SK-N-SH (cell line): ENCODE results near the gene GNAL. TPM values are rescaled to one million over a fixed set of nuclear protein-coding genes. Genes with fewer than 3 reads are reported as not detected.
A peak's percentile ranks its signal among the peaks of the same experiment; 100 is the strongest.

Experiments used
- CTCF ChIA-PET: fragments of 300-600, 350-600 bp; formaldehyde crosslinking; extraction: SDS; loops from one replicate; lab custom pipeline; 2021; lab: Yijun Ruan, JAX
- POLR2A ChIA-PET: fragments of 350-600 bp; sonication (Branson Sonifier 250); formaldehyde crosslinking; extraction: SDS; loops from one replicate; lab custom pipeline; 2020; ENCODE audit warnings: antibody characterized with exemption, inconsistent platforms; lab: Yijun Ruan, JAX
- DNase-seq: peaks from one replicate; pipeline ENCODE4 v3.0.0; 2012
- H2AFZ ChIP-seq: fragments of 200-600 bp; sonication (generic); 2 replicates; pipeline ENCODE4 v1.8.1; 2016; ENCODE audit warnings: antibody characterized with exemption, mild to moderate bottlenecking, low read depth
- H3F3A ChIP-seq: fragments of 200-600 bp; sonication (generic); replicated peaks from 2 replicates; pipeline ENCODE3; 2016; ENCODE audit warnings: antibody characterized with exemption, mild to moderate bottlenecking; ENCODE audit not compliant: insufficient read depth
- H3K27ac ChIP-seq, 2 experiments: fragments of 200-500 bp in 1 of 2; fragments of 200-600 bp in 1 of 2; sonication (Bioruptor generic) in 1 of 2; sonication (generic), shearing (Covaris generic) in 1 of 2; 2 replicates each; pipeline versions ENCODE4 v1.5.1 to v1.6.1; 2014 to 2016; ENCODE audit warnings: low read depth in 2 of 2, inconsistent platforms in 1 of 2, low read length in 1 of 2, mild to moderate bottlenecking in 1 of 2, mixed read lengths in 1 of 2
- H3K27me3 ChIP-seq: fragments of 200-600 bp; sonication (generic), shearing (Covaris generic); 2 replicates; pipeline ENCODE4 v1.6.1; 2016; ENCODE audit warnings: mixed run types; ENCODE audit not compliant: insufficient read depth
- H3K36me3 ChIP-seq, 2 experiments: fragments of 200-500 bp in 1 of 2; fragments of 200-600 bp in 1 of 2; sonication (Bioruptor generic) in 1 of 2; sonication (generic) in 1 of 2; replicated peaks in 1 of 2; 2 replicates each; pipeline versions ENCODE3 to v1.5.1; 2014 to 2016; ENCODE audit warnings: low read length in 1 of 2, mild to moderate bottlenecking in 1 of 2; ENCODE audit not compliant: insufficient read depth in 2 of 2, control insufficient read depth in 1 of 2
- H3K4me1 ChIP-seq, 2 experiments: fragments of 200-500 bp in 1 of 2; fragments of 200-600 bp in 1 of 2; sonication (Bioruptor generic) in 1 of 2; sonication (generic), shearing (Covaris generic) in 1 of 2; 2 replicates each; pipeline versions ENCODE4 v1.5.1 to v1.6.1; 2014 to 2016; ENCODE audit warnings: low read depth in 1 of 2, low read length in 1 of 2, mixed run types in 1 of 2; ENCODE audit not compliant: insufficient read depth in 2 of 2, control insufficient read depth in 1 of 2
- H3K4me2 ChIP-seq: fragments of 200-600 bp; sonication (generic), shearing (Covaris generic); 2 replicates; pipeline ENCODE4 v1.6.1; 2017; ENCODE audit warnings: mixed run types
- H3K4me3 ChIP-seq, 2 experiments: fragments of 200-500 bp in 1 of 2; fragments of 200-600 bp in 1 of 2; sonication (Bioruptor generic) in 1 of 2; sonication (generic), shearing (Covaris generic) in 1 of 2; 2 replicates each; pipeline versions ENCODE4 v1.5.1 to v1.8.1; 2014 to 2016; ENCODE audit warnings: low read depth in 2 of 2, inconsistent platforms in 1 of 2, low read length in 1 of 2, mild to moderate bottlenecking in 1 of 2, mixed read lengths in 1 of 2, moderate library complexity in 1 of 2
- H3K79me2 ChIP-seq: fragments of 200-600 bp; sonication (generic); 2 replicates; pipeline ENCODE4 v1.8.1; 2017; ENCODE audit warnings: mild to moderate bottlenecking; ENCODE audit not compliant: insufficient read depth
- H3K9ac ChIP-seq: fragments of 200-600 bp; sonication (generic); 2 replicates; pipeline ENCODE4 v1.6.1; 2017; ENCODE audit warnings: mixed run types
- H3K9me2 ChIP-seq: fragments of 200-600 bp; sonication (generic); 2 replicates; pipeline ENCODE4 v1.6.1; 2017; ENCODE audit warnings: mixed run types
- H3K9me3 ChIP-seq: fragments of 200-600 bp; sonication (generic); 2 replicates; pipeline ENCODE4 v1.6.1; 2017; ENCODE audit warnings: mixed run types, mild to moderate bottlenecking, moderate library complexity
- H4K20me1 ChIP-seq: fragments of 200-600 bp; sonication (generic); 2 replicates; pipeline ENCODE4 v1.6.1; 2017; ENCODE audit warnings: mild to moderate bottlenecking, mixed run types; ENCODE audit not compliant: insufficient read depth
- CHD2 ChIP-seq: fragments of 150-350 bp; IDR thresholded peaks from 2 replicates; pipeline ENCODE4 v1.6.1; 2018; ENCODE audit warnings: low read length; ENCODE audit not compliant: partially characterized antibody
- FOSL2 ChIP-seq: IDR thresholded peaks from 2 replicates; pipeline ENCODE4 v1.4.0; 2012; ENCODE audit warnings: low read depth, mild to moderate bottlenecking, moderate library complexity, borderline replicate concordance
- FOXJ3 ChIP-seq: sonication (generic); formaldehyde crosslinking; IDR thresholded peaks from 2 replicates; pipeline ENCODE4 v1.5.1; 2020; ENCODE audit warnings: mild to moderate bottlenecking, missing genetic modification reagents
- GABPA ChIP-seq: IDR thresholded peaks from 2 replicates; pipeline ENCODE4 v1.4.0; 2012; ENCODE audit warnings: low read depth, mild to moderate bottlenecking
- GATA2 ChIP-seq: sonication (generic); formaldehyde crosslinking; IDR thresholded peaks from 2 replicates; pipeline ENCODE4 v1.5.0; 2020; ENCODE audit warnings: mild to moderate bottlenecking, missing genetic modification reagents
- JUND ChIP-seq: IDR thresholded peaks from 2 replicates; pipeline ENCODE4 v1.4.0; 2012
- MEF2A ChIP-seq: IDR thresholded peaks from 2 replicates; pipeline ENCODE4 v1.4.0; 2012; ENCODE audit warnings: low read depth, borderline replicate concordance
- POLR2AphosphoS5 ChIP-seq: IDR thresholded peaks from 2 replicates; pipeline ENCODE4 v1.6.1; 2012; ENCODE audit warnings: low read depth, low read length
- SIN3A ChIP-seq: IDR thresholded peaks from 2 replicates; pipeline ENCODE4 v1.6.1; 2012; ENCODE audit warnings: low read depth, mild to moderate bottlenecking, low read length, moderate library complexity, borderline replicate concordance
- TCF12 ChIP-seq: IDR thresholded peaks from 2 replicates; pipeline ENCODE4 v1.4.0; 2012
- YY1 ChIP-seq: IDR thresholded peaks from 2 replicates; pipeline ENCODE4 v1.4.0; 2012; ENCODE audit warnings: low read depth, mild to moderate bottlenecking
- WGBS: methylation state at CpG from one replicate; pipeline ENCODE4 v1.1.6; 2017; ENCODE audit warnings: low lambda C conversion rate; 5-methylcytosine and 5-hydroxymethylcytosine counted together
- polyA plus RNA-seq, 3 experiments: library from polyadenylated mRNA; depleted of rRNA; stranded (reverse); fragments of >200 nt; gene quantifications; 2 replicates each; pipeline ENCODE4 v1.2.3, GENCODE V29; 2012
- TF ChIP-seq, protein P1 (sequence below): IDR thresholded peaks from 2 replicates; pipeline ENCODE4 v1.4.0; 2012; ENCODE audit warnings: low read depth, borderline replicate concordance
- TF ChIP-seq, protein P2 (sequence below): fragments of 200-600 bp; sonication (generic); IDR thresholded peaks from 2 replicates; pipeline ENCODE4 v1.6.1; 2017; ENCODE audit warnings: antibody characterized with exemption, mild to moderate bottlenecking, moderate library complexity

The GNAL gene
- polyA plus RNA-seq, 1 of the 3 experiments (the other 2 are of a cell fraction): 0.13 TPM

DNA sequence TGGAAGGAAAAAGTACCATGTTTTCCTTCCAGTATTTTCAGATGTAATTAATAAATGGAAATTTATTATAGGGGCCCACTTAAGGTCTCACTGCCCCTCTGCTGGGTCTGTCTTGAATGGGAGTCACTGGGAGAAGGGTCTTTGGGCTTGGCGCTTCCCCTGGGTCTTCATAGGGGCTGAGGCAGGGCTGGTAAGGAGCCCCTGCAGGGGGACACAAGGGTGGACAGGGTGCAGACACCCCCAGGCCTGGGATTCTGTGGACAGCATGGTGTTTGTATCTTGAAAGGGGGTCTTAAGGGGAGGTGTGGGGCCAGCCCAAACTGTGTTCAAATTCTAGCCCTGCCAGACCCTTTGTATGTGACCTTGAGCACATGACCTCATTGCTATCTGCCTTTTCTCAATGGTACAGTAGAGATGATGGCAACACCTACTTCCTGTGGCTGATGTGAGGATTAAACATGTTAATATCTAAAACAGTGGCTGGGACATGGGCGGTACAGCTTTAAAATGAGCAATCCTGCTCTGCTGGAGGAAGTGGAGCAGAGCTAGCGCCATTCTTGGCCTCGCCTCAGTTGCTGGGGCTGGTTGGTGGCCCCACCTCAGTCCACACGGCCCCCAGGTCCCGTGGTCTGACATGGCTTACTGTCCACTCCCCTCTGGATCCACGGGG is 71.6 kb downstream of the GNAL start:
- TF ChIP-seq TCF12 (no peak), CHD2 (no peak), YY1 (no peak), MEF2A (no peak), JUND (no peak)
- Histone ChIP-seq H4K20me1 (no peaks in the 10 kb centered on the region), H3K36me3 (no peaks in the 10 kb centered on the region), H3K4me1 (no peaks in the 10 kb centered on the region), H3K79me2 (no peaks in the 10 kb centered on the region), H3K9ac (no peak overlapping the region), H3F3A (no peaks in the 10 kb centered on the region), H3K4me3 (no peak overlapping the region), H3K9me3 (no peaks in the 10 kb centered on the region), H3K9me2 (no peaks in the 10 kb centered on the region), H2AFZ (no peak overlapping the region), H3K4me2 (no peak overlapping the region), H3K27me3 (peaks cover 60% of the 10 kb centered on the region), H3K27ac (no peak overlapping the region)
- 3% methylated on average over 3 of the region's 7 CpGs for WGBS
- CTCF ChIA-PET: no interaction called here
- no peak for DNase-seq
- POLR2A ChIA-PET: no interaction called here

DNA sequence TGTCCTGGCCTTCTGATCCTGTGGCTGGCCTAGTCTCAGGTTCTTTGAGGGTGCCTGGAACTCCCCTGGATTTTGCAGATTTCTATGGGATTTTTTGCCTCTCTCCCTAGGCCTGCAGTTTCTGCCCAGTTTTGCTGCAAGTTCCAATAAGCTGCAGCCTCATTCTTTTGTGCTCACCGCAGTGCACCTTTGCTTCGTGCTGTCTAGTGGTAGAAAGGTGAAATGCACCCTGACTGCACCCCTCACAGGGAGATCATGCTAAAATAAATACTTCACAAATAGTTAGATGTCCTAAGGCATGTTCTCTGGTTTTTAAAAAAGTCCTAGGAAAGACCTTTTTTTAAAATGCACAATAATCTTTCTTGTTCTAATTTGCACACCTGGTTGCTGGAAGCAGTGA is 72.5 kb downstream of the GNAL start:
- Histone ChIP-seq H3K27ac (no peak overlapping the region), H3K9me3 (no peaks in the 10 kb centered on the region), H4K20me1 (no peaks in the 10 kb centered on the region), H3K4me3 (no peak overlapping the region), H3K9me2 (no peaks in the 10 kb centered on the region), H3F3A (no peaks in the 10 kb centered on the region), H2AFZ (no peak overlapping the region), H3K9ac (no peak overlapping the region), H3K79me2 (no peaks in the 10 kb centered on the region), H3K4me2 (no peak overlapping the region), H3K27me3 (peaks cover 60% of the 10 kb centered on the region), H3K4me1 (no peaks in the 10 kb centered on the region), H3K36me3 (no peaks in the 10 kb centered on the region)
- no peak for DNase-seq
- ChIA-PET POLR2A (no interaction called here), CTCF (interaction anchor here (1.0 kb wide), 1 partner anchor 29 kb away, joined by 3 read pairs; no protein-coding TSS in a partner anchor)
- TF ChIP-seq, protein P1, sequence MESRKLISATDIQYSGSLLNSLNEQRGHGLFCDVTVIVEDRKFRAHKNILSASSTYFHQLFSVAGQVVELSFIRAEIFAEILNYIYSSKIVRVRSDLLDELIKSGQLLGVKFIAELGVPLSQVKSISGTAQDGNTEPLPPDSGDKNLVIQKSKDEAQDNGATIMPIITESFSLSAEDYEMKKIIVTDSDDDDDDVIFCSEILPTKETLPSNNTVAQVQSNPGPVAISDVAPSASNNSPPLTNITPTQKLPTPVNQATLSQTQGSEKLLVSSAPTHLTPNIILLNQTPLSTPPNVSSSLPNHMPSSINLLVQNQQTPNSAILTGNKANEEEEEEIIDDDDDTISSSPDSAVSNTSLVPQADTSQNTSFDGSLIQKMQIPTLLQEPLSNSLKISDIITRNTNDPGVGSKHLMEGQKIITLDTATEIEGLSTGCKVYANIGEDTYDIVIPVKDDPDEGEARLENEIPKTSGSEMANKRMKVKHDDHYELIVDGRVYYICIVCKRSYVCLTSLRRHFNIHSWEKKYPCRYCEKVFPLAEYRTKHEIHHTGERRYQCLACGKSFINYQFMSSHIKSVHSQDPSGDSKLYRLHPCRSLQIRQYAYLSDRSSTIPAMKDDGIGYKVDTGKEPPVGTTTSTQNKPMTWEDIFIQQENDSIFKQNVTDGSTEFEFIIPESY: no peak
- TF ChIP-seq SIN3A (no peak), FOXJ3 (CRISPR knock-in tag) (no peak), POLR2AphosphoS5 (no peak), GATA2 (CRISPR knock-in tag) (no peak), FOSL2 (no peak), GABPA (no peak)
- TF ChIP-seq, protein P2, sequence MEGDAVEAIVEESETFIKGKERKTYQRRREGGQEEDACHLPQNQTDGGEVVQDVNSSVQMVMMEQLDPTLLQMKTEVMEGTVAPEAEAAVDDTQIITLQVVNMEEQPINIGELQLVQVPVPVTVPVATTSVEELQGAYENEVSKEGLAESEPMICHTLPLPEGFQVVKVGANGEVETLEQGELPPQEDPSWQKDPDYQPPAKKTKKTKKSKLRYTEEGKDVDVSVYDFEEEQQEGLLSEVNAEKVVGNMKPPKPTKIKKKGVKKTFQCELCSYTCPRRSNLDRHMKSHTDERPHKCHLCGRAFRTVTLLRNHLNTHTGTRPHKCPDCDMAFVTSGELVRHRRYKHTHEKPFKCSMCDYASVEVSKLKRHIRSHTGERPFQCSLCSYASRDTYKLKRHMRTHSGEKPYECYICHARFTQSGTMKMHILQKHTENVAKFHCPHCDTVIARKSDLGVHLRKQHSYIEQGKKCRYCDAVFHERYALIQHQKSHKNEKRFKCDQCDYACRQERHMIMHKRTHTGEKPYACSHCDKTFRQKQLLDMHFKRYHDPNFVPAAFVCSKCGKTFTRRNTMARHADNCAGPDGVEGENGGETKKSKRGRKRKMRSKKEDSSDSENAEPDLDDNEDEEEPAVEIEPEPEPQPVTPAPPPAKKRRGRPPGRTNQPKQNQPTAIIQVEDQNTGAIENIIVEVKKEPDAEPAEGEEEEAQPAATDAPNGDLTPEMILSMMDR: peak; percentile 26; the same call in 1 of the 2 replicates
- 3% methylated on average over 2 of the region's 2 CpGs for WGBS
